Esophagus muscularis mucosa (tissue), 3 donors: ENCODE results near the gene SERPINE2.

Experiments used
- CTCF ChIP-seq, 3 experiments: fragments of 200-600 bp in 2 of 3; fragments of 450-650 bp in 1 of 3; sonication (generic) in 2 of 3; IDR thresholded peaks; one replicate each; pipeline ENCODE4 v1.5.1; 2017 to 2019; ENCODE audit warnings: antibody characterized with exemption in 3 of 3, mild to moderate bottlenecking in 2 of 3, moderate library complexity in 1 of 3
- POLR2A ChIP-seq: fragments of 450-650 bp; IDR thresholded peaks from one replicate; pipeline ENCODE4 v1.6.1; 2017; ENCODE audit warnings: antibody characterized with exemption, moderate library complexity, mild to moderate bottlenecking, low read depth
- POLR2AphosphoS5 ChIP-seq, 2 donors: sonication (generic); formaldehyde crosslinking; IDR thresholded peaks; one replicate each; pipeline ENCODE4 v1.6.1; 2017; ENCODE audit warnings: antibody characterized with exemption in 2 of 2

- TF ChIP-seq POLR2A (no peak), POLR2AphosphoS5 (IDR thresholded peaks at IDR 0.05) (no peak), CTCF (IDR thresholded peaks at IDR 0.05) (no peak)
These were observed 110.7 kb downstream of the SERPINE2 start for GRCh38 chr2:223928113-223929006.
